K562 (cell line): ENCODE measurements around the gene FHIT. TPM values are rescaled to one million over a fixed set of nuclear protein-coding genes. Genes with fewer than 3 reads are reported as not detected.

Source experiments
- ATAC-seq: fragments of 200-7000 bp; cut with Tn5 transposase; 3 replicates; pipeline ENCODE4 v1.9.1; 2020; ENCODE audit warnings: moderate library complexity
- BruUV-seq: library from RNA; stranded (reverse); fragments of 400-500 nt; replicated peaks from 2 replicates; lab custom pipeline; 2021; lab: Mats Ljungman, UMichigan
- CTCF ChIA-PET: fragments of 300-600 bp; formaldehyde crosslinking; extraction: SDS; loops from one replicate; lab custom pipeline; 2021; ENCODE audit warnings: low intra/inter-chr PET ratio; lab: Yijun Ruan, JAX
- POLR2A ChIA-PET: fragments of 300-600, 350-650 bp; sonication (Branson Sonifier 250); formaldehyde crosslinking; extraction: SDS; loops from one replicate; lab custom pipeline; 2021; ENCODE audit warnings: antibody characterized with exemption, inconsistent platforms; lab: Yijun Ruan, JAX
- DNase-seq, 4 experiments: peaks; one replicate each; pipeline versions ENCODE4 v3.0.0 to v3.0.0-alpha.2; 2011 to 2018; ENCODE audit warnings: low spot score in 3 of 4, mixed read lengths in 3 of 4; ENCODE audit errors: extremely low read depth in 1 of 4
- FAIRE-seq: peaks from 2 replicates; lab custom pipeline; 2011; peaks lifted over from hg19 to GRCh38; lab: Jason Lieb, UNC
- H2AFZ ChIP-seq: 2 replicates; pipeline ENCODE4 v1.6.0; 2011; ENCODE audit warnings: low read depth, low read length, control low read depth, inconsistent platforms
- H3K27ac ChIP-seq: fragments of 200-600 bp; 3 replicates; pipeline ENCODE4 v1.8.0; 2011; ENCODE audit warnings: low read depth, mild to moderate bottlenecking, control low read depth, inconsistent platforms, low read length, moderate library complexity, mixed read lengths; ENCODE audit errors: extremely low read depth
- H3K27me3 ChIP-seq, 2 experiments: fragments of 300-600 bp in 1 of 2; 2 replicates in 1 of 2; 3 replicates in 1 of 2; pipeline versions ENCODE4 v1.6.0 to v1.8.0; 2011; ENCODE audit warnings: inconsistent platforms in 2 of 2, low read length in 2 of 2, mild to moderate bottlenecking in 1 of 2, mixed read lengths in 1 of 2, moderate library complexity in 1 of 2; ENCODE audit not compliant: control insufficient read depth in 2 of 2, insufficient read depth in 2 of 2
- H3K36me3 ChIP-seq: fragments of 300-600 bp; 3 replicates; pipeline ENCODE4 v1.8.0; 2011; ENCODE audit warnings: mild to moderate bottlenecking, low read length, inconsistent platforms; ENCODE audit not compliant: control insufficient read depth, insufficient read depth
- H3K4me1 ChIP-seq, 2 experiments: fragments of 200-600 bp in 1 of 2; replicated peaks in 1 of 2; 2 replicates in 1 of 2; 3 replicates in 1 of 2; pipeline versions ENCODE4 v1.5.1 to v1.8.0; 2011; ENCODE audit warnings: inconsistent platforms in 2 of 2, low read length in 2 of 2, mild to moderate bottlenecking in 1 of 2, mixed read lengths in 1 of 2, moderate library complexity in 1 of 2; ENCODE audit not compliant: control insufficient read depth in 2 of 2, insufficient read depth in 2 of 2
- H3K4me2 ChIP-seq: 2 replicates; pipeline ENCODE4 v1.6.1; 2011; ENCODE audit warnings: low read length, control low read depth, inconsistent platforms, mixed read lengths; ENCODE audit not compliant: insufficient read depth
- H3K4me3 ChIP-seq: fragments of 200-600 bp; sonication (generic), shearing (Covaris generic); 2 replicates; pipeline ENCODE4 v1.5.1; 2016; ENCODE audit warnings: control low read depth, inconsistent platforms
- H3K79me2 ChIP-seq: fragments of 200-600 bp; 3 replicates; pipeline ENCODE4 v1.8.0; 2011; ENCODE audit warnings: low read length, inconsistent platforms; ENCODE audit not compliant: control insufficient read depth, insufficient read depth
- H3K9ac ChIP-seq, 2 experiments: 2 replicates each; pipeline versions ENCODE4 v1.6.0 to v1.6.1; 2011; ENCODE audit warnings: low read depth in 2 of 2, low read length in 2 of 2, control low read depth in 1 of 2, inconsistent platforms in 1 of 2, mild to moderate bottlenecking in 1 of 2, mixed read lengths in 1 of 2; ENCODE audit not compliant: insufficient read depth in 1 of 2
- H3K9me1 ChIP-seq: one replicate; pipeline ENCODE4 v1.6.0; 2011; ENCODE audit warnings: inconsistent platforms, mild to moderate bottlenecking, low read length, moderate library complexity; ENCODE audit not compliant: control insufficient read depth, insufficient read depth
- H3K9me3 ChIP-seq: replicated peaks from 2 replicates; pipeline ENCODE4 v1.5.1; 2011; ENCODE audit warnings: low read depth, low read length, inconsistent platforms; ENCODE audit not compliant: control insufficient read depth, insufficient read depth
- H4K20me1 ChIP-seq: replicated peaks from 2 replicates; pipeline ENCODE4 v1.6.1; 2011; ENCODE audit warnings: low read length, inconsistent platforms, mixed read lengths; ENCODE audit not compliant: control insufficient read depth, insufficient read depth
- DPF2 ChIP-seq: fragments of 450-650 bp; IDR thresholded peaks from 2 replicates; pipeline ENCODE4 v1.6.1; 2016
- GATAD2B ChIP-seq: fragments of 450-650 bp; IDR thresholded peaks from 2 replicates; pipeline ENCODE4 v1.6.1; 2017; ENCODE audit warnings: mild to moderate bottlenecking, borderline replicate concordance
- MYBL2 ChIP-seq, 2 experiments: fragments of 450-650 bp in 1 of 2; sonication (generic) in 1 of 2; formaldehyde crosslinking in 1 of 2; IDR thresholded peaks; 2 replicates each; pipeline versions ENCODE4 v1.6.1 to v1.8.1; 2017 to 2022; ENCODE audit warnings: borderline replicate concordance in 1 of 2, inconsistent platforms in 1 of 2, low read depth in 1 of 2, mild to moderate bottlenecking in 1 of 2, missing genetic modification reagents in 1 of 2, moderate library complexity in 1 of 2
- NFIX ChIP-seq: fragments of 250-450 bp; sonication (Bioruptor Pico); IDR thresholded peaks from 2 replicates; pipeline ENCODE4 v1.4.0; 2020; ENCODE audit warnings: low read depth, mild to moderate bottlenecking, moderate library complexity
- NFXL1 ChIP-seq: fragments of 450-650 bp; formaldehyde crosslinking; IDR thresholded peaks from 2 replicates; pipeline ENCODE4 v1.4.0; 2021; ENCODE audit warnings: mild to moderate bottlenecking
- PHB2 ChIP-seq: fragments of 450-650 bp; IDR thresholded peaks from 2 replicates; pipeline ENCODE4 v1.6.1; 2017; ENCODE audit warnings: low read depth
- RAD21 ChIP-seq, 2 experiments: fragments of 250-450 bp in 1 of 2; fragments of 450-650 bp in 1 of 2; sonication (Bioruptor Pico) in 1 of 2; formaldehyde crosslinking in 1 of 2; IDR thresholded peaks in 1 of 2; conservative IDR thresholded peaks in 1 of 2; 2 replicates each; pipeline versions ENCODE4 v1.4.0 to v1.8.0; 2020 to 2022; ENCODE audit warnings: mild to moderate bottlenecking in 2 of 2, moderate library complexity in 1 of 2
- RBM17 ChIP-seq: fragments of 200-400 bp; formaldehyde crosslinking; IDR thresholded peaks from 2 replicates; pipeline ENCODE4 v1.6.1; 2017; ENCODE audit warnings: low read depth, mild to moderate bottlenecking, low read length, borderline replicate concordance
- SIRT6 ChIP-seq: IDR thresholded peaks from one replicate; pipeline ENCODE4 v1.6.1; 2012; ENCODE audit warnings: low read depth, mild to moderate bottlenecking, control low read depth, inconsistent platforms, low read length, moderate library complexity
- SPI1 ChIP-seq: IDR thresholded peaks from 2 replicates; pipeline ENCODE4 v1.6.1; 2011; ENCODE audit warnings: low read depth, low read length, control low read depth, borderline replicate concordance
- ZNF12 ChIP-seq: sonication (generic); formaldehyde crosslinking; IDR thresholded peaks from 2 replicates; pipeline ENCODE4 v1.4.0; 2020; ENCODE audit warnings: mild to moderate bottlenecking, missing genetic modification reagents
- ZNF124 ChIP-seq: sonication (generic); formaldehyde crosslinking; IDR thresholded peaks from 2 replicates; pipeline ENCODE4 v1.8.1; 2022; ENCODE audit warnings: missing genetic modification reagents
- ZNF764 ChIP-seq: fragments of 250-450 bp; sonication (Bioruptor Pico); IDR thresholded peaks from 2 replicates; pipeline ENCODE4 v1.4.0; 2020; ENCODE audit warnings: low read depth, mild to moderate bottlenecking, moderate library complexity
- WGBS: fragments of 100-300 bp; shearing (Covaris generic); methylation state at CpG from one replicate; pipeline ENCODE4 v1.1.6; 2016; ENCODE audit warnings: low coverage, mixed read lengths; ENCODE audit not compliant: insufficient coverage; ENCODE audit errors: missing lambda C conversion rate; 5-methylcytosine and 5-hydroxymethylcytosine counted together
- in situ Hi-C: fragments of 300-500 bp; cut with MboI; formaldehyde crosslinking; loops from 4 replicates; pipeline ENCODE4 v1.15.0; 2018; ENCODE audit warnings: inconsistent platforms, mixed read lengths
- intact Hi-C: fragments of 100-400 bp; cut with micrococcal nuclease; formaldehyde crosslinking; loops from 2 replicates; pipeline ENCODE4 v1.14.2; 2022
- polyA plus RNA-seq, 8 experiments: library from polyadenylated mRNA; depleted of rRNA in 4 of 8; stranded (reverse) in 5 of 8; unstranded in 3 of 8; fragments of >200 nt; fragmentation: Nextera tagmentation in 2 of 8; fragmentation: Illumina TruSeq in 1 of 8; extraction: Ambion mirVana in 2 of 8; extraction: Trizol in 1 of 8; gene quantifications; 2 replicates each; pipeline versions ENCODE4 v1.2.1 to v1.2.3, GENCODE V29; 2011 to 2014; ENCODE audit warnings: inconsistent platforms in 1 of 8, missing spikeins in 1 of 8
- total RNA-seq, 7 experiments: library from RNA; depleted of rRNA in 6 of 7; stranded (reverse); fragments of >200 nt in 6 of 7; fragmentation: Illumina TruSeq in 2 of 7; extraction: Trizol in 2 of 7; gene quantifications; 2 replicates each; pipeline versions ENCODE4 v1.2.1 to v1.2.3, GENCODE V29; 2011 to 2021; ENCODE audit warnings: low replicate concordance in 1 of 7

The FHIT gene
- total and polyA plus RNA-seq, 9 of the 15 experiments (the other 6 are each of a cell fraction or from before 2014, with no cell fraction given): 1.7 to 9.1 (median 4.3) TPM

- TF ChIP-seq SIRT6: no peak
- TF ChIP-seq NFXL1 (CRISPR knock-in tag): no peak
- TF ChIP-seq SPI1: no peak
- no peak for TF ChIP-seq GATAD2B
- no peak for TF ChIP-seq ZNF12 (CRISPR knock-in tag)
- no peak for TF ChIP-seq RAD21 (CRISPR knock-in tag; conservative IDR thresholded peaks at IDR 0.05 in 1 of 2, IDR thresholded peaks at IDR 0.05 in 1 of 2)
- TF ChIP-seq RBM17: no peak
- ChIA-PET CTCF (no interaction called here), POLR2A (no interaction called here)
- H3K4me1 ChIP-seq: no peaks in the 10 kb centered on the region
- no peak overlapping the region for H3K4me2 ChIP-seq
- no peak for DNase-seq
- no peaks in the 10 kb centered on the region for H3K9me1 ChIP-seq
- no peaks in the 10 kb centered on the region for H4K20me1 ChIP-seq
- H3K4me3 ChIP-seq: no peak overlapping the region
- H2AFZ ChIP-seq: no peak overlapping the region
- in situ Hi-C loops (no loop called here), intact Hi-C loops (no loop called here)
- BruUV-seq: no TSS peak
- H3K79me2 ChIP-seq: no peaks in the 10 kb centered on the region
- no peak for FAIRE-seq
- H3K36me3 ChIP-seq: no peaks in the 10 kb centered on the region
- WGBS: 10% methylated on average over 1 of the region's 1 CpG
- H3K9ac ChIP-seq: no peak overlapping the region
- H3K27me3 ChIP-seq: no peaks in the 10 kb centered on the region
- no peaks in the 10 kb centered on the region for H3K9me3 ChIP-seq
- H3K27ac ChIP-seq: no peak overlapping the region
- no peak for ATAC-seq
Observed at GRCh38 chr3:60967141-60967540, 284.1 kb downstream of the FHIT start.

- Histone ChIP-seq H3K4me2 (no peak overlapping the region), H3K36me3 (no peaks in the 10 kb centered on the region), H3K4me3 (no peak overlapping the region), H3K9me3 (no peaks in the 10 kb centered on the region), H3K9ac (no peak overlapping the region), H3K4me1 (no peaks in the 10 kb centered on the region), H3K79me2 (no peaks in the 10 kb centered on the region), H4K20me1 (no peaks in the 10 kb centered on the region), H3K9me1 (no peaks in the 10 kb centered on the region), H3K27ac (no peak overlapping the region), H2AFZ (no peak overlapping the region), H3K27me3 (no peaks in the 10 kb centered on the region)
- WGBS: 38% methylated on average over 1 of the region's 1 CpG
- POLR2A ChIA-PET: no interaction called here
- intact Hi-C loops (no loop called here), in situ Hi-C loops (no loop called here)
- DNase-seq: no peak
- no peak for FAIRE-seq
- no peak for TF ChIP-seq PHB2
- no peak for TF ChIP-seq MYBL2 (IDR thresholded peaks at IDR 0.05; ENCODE audit: low read depth)
- no peak for TF ChIP-seq MYBL2 (CRISPR knock-in tag; IDR thresholded peaks at IDR 0.05; ENCODE audit: borderline replicate concordance)
- no peak for TF ChIP-seq ZNF124
- TF ChIP-seq DPF2: no peak
- no peak for TF ChIP-seq NFIX (CRISPR knock-in tag)
- no peak for TF ChIP-seq ZNF764
- BruUV-seq: no TSS peak
- CTCF ChIA-PET: no interaction called here
- ATAC-seq: no peak
Observed at GRCh38 chr3:60957541-60957940, 293.7 kb downstream of the FHIT start.
